ENCODE data around the gene LMBR1.

- TF ChIP-seq CTCF (IDR thresholded peaks at IDR 0.05) (no peak), EP300 (IDR thresholded peaks at IDR 0.05) (no peak)
Observed at GRCh38 chr7:156691764-156692163, 201.2 kb downstream of the LMBR1 start.
